GM13977 (cell line): ENCODE measurements around the gene LLCFC1.

Experiments used
- DNase-seq: peaks from one replicate; pipeline ENCODE4 v3.0.0; 2012; ENCODE audit warnings: low spot score
- CTCF ChIP-seq: IDR thresholded peaks from 2 replicates; pipeline ENCODE4 v1.5.1; 2012; ENCODE audit warnings: mild to moderate bottlenecking, control low read depth; ENCODE audit not compliant: insufficient read depth; ENCODE audit errors: extremely low read depth, missing control alignments
- in situ Hi-C: fragments of 300-500 bp; cut with MboI; formaldehyde crosslinking; loops from one replicate; pipeline ENCODE4 v1.12.0; 2022; ENCODE audit warnings: low sequenced_read_pairs, low pct_unique_long_range_greater_than_20kb, mixed read lengths, inconsistent platforms; ENCODE audit not compliant: unreplicated experiment

LLCFC1 gene

GRCh38 chr7:142894985-142895593, 44.2 kb upstream of the LLCFC1 start:
- no peak for TF ChIP-seq CTCF
- DNase-seq: no peak
- in situ Hi-C loops: no loop called here

- DNase-seq: no peak
- no peak for TF ChIP-seq CTCF
- in situ Hi-C loops: no loop called here
Observed at GRCh38 chr7:142896151-142896550, 43.1 kb upstream of the LLCFC1 start.

GRCh38 chr7:142896741-142897379, 42.4 kb upstream of the LLCFC1 start:
- in situ Hi-C loops: no loop called here
- no peak for TF ChIP-seq CTCF
- no peak for DNase-seq

- no peak for TF ChIP-seq CTCF
- in situ Hi-C loops: no loop called here
- no peak for DNase-seq
Observed at GRCh38 chr7:142897691-142898090, 41.6 kb upstream of the LLCFC1 start.

GRCh38 chr7:142898377-142899170, 40.7 kb upstream of the LLCFC1 start:
- no peak for DNase-seq
- TF ChIP-seq CTCF: no peak
- in situ Hi-C loops: no loop called here

GRCh38 chr7:142899661-142900060, 39.6 kb upstream of the LLCFC1 start:
- no peak for DNase-seq
- no peak for TF ChIP-seq CTCF
- in situ Hi-C loops: no loop called here
